AG04450 (cell line): Measurements from ENCODE around the gene NDC80. TPM values are rescaled to one million over a fixed set of nuclear protein-coding genes. Genes with fewer than 3 reads are reported as not detected.
"Not testable (repeated sequence)": the region's sequence is repeated elsewhere in the genome, so short reads cannot be mapped to it uniquely, and the experiment has no call there.

Experiments
- CTCF ChIA-PET: fragments of 300-600, 350-600 bp; formaldehyde crosslinking; extraction: SDS; loops from one replicate; lab custom pipeline; 2022; ENCODE audit warnings: antibody characterized with exemption, inconsistent platforms; lab: Charles Lee
- POLR2A ChIA-PET: fragments of 350-600 bp; formaldehyde crosslinking; extraction: SDS; loops from one replicate; lab custom pipeline; 2021; ENCODE audit warnings: antibody characterized with exemption, inconsistent platforms; lab: Yijun Ruan, JAX
- DNase-seq: peaks from one replicate; pipeline ENCODE4 v3.0.0-alpha.2; 2011; ENCODE audit warnings: low read depth, low spot score
- H3K27ac ChIP-seq: one replicate; pipeline ENCODE4 v1.5.1; 2012; ENCODE audit warnings: low read depth, low read length, control low read depth
- H3K27me3 ChIP-seq: one replicate; pipeline ENCODE4 v1.6.0; 2012; ENCODE audit warnings: low read length; ENCODE audit not compliant: control insufficient read depth, insufficient read depth
- H3K4me3 ChIP-seq: 2 replicates; pipeline ENCODE4 v1.5.1; 2011; ENCODE audit warnings: mild to moderate bottlenecking, low read depth, low read length, control low read depth
- H3K9me3 ChIP-seq: 2 replicates; pipeline ENCODE4 v1.5.1; 2012; ENCODE audit warnings: low read length; ENCODE audit not compliant: control insufficient read depth, insufficient read depth
- polyA minus RNA-seq: library from RNA; depleted of rRNA, polyadenylated mRNA; stranded (reverse); fragments of >200 nt; gene quantifications from 2 replicates; pipeline ENCODE4 v1.2.3, GENCODE V29; 2011; rRNA and poly(A)+ RNA removed
- polyA plus RNA-seq: library from polyadenylated mRNA; depleted of rRNA; stranded (reverse); fragments of >200 nt; gene quantifications from 2 replicates; pipeline ENCODE4 v1.2.3, GENCODE V29; 2011; rRNA removed
- TF ChIP-seq, protein P1 (sequence below): IDR thresholded peaks from 2 replicates; pipeline ENCODE4 v1.5.1; 2011; ENCODE audit warnings: low read depth, low read length, control low read depth, inconsistent platforms

NDC80 gene
- polyA plus RNA-seq (6.4 and 10.2 TPM in 2 replicates), polyA minus RNA-seq (3.9 and 9.1 TPM in 2 replicates)

- POLR2A ChIA-PET, result interaction anchor here (0.6 to 1.8 kb wide), 3 partner anchors 80 to 609 kb away, joined by 3 to 6 read pairs (median 4); no protein-coding TSS in a partner anchor
- TF ChIP-seq, protein P1, sequence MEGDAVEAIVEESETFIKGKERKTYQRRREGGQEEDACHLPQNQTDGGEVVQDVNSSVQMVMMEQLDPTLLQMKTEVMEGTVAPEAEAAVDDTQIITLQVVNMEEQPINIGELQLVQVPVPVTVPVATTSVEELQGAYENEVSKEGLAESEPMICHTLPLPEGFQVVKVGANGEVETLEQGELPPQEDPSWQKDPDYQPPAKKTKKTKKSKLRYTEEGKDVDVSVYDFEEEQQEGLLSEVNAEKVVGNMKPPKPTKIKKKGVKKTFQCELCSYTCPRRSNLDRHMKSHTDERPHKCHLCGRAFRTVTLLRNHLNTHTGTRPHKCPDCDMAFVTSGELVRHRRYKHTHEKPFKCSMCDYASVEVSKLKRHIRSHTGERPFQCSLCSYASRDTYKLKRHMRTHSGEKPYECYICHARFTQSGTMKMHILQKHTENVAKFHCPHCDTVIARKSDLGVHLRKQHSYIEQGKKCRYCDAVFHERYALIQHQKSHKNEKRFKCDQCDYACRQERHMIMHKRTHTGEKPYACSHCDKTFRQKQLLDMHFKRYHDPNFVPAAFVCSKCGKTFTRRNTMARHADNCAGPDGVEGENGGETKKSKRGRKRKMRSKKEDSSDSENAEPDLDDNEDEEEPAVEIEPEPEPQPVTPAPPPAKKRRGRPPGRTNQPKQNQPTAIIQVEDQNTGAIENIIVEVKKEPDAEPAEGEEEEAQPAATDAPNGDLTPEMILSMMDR, result no peak
- CTCF ChIA-PET, result interaction anchor here (0.5 to 1.1 kb wide), 3 partner anchors 28 to 403 kb away, joined by 3 to 6 read pairs (median 3); no protein-coding TSS in a partner anchor
- Histone ChIP-seq H3K9me3 (no peaks in the 10 kb centered on the region), H3K4me3 (peak within 1 kb of the TSS; percentile 89), H3K27ac (peak within 1 kb of the TSS; percentile 99), H3K27me3 (no peaks in the 10 kb centered on the region)
- peak; percentile 71 for DNase-seq
These were observed at the start of gene NDC80, which contains the start of gene METTL4 for GRCh38 chr18:2571200-2572170. Gene NDC80, plus strand, starts transcription at chr18:2571557. Its CDS starts 1,429 bp downstream, at chr18:2572986. Gene METTL4, minus strand, starts transcription at chr18:2571505. Its CDS starts 4,289 bp downstream, at chr18:2567216.

DNA sequence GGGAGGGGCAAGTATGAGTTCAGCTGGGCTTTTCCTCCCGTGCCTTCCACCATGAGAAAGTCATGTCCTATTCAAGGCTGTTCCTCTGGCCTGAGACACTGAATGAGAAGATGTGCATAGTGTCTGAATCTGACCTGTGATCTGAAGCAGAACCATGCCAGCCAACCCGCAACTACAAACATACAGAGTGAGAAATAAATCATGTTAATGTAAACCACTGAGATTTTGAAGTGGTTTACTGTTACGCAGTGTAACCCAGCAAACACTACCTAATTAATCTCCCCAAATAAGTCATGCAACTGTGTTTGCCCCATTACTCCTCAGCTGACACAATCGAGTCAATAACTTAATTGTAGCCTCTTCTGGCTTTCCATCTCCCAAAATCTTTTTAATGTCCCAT lies 49.2 kb upstream of the NDC80 start:
- H3K27ac ChIP-seq, result no peak overlapping the region
- H3K27me3 ChIP-seq, result no peaks in the 10 kb centered on the region
- no peak for DNase-seq
- TF ChIP-seq, protein P1, result no peak
- ChIA-PET POLR2A (no interaction called here), CTCF (no interaction called here)
- no peaks in the 10 kb centered on the region for H3K9me3 ChIP-seq
- no peak overlapping the region for H3K4me3 ChIP-seq

GRCh38 chr18:2524794-2525198 lies 46.6 kb upstream of the NDC80 start:
- DNase-seq, H3K9me3 ChIP-seq, H3K4me3 ChIP-seq, H3K27me3 ChIP-seq, H3K27ac ChIP-seq, POLR2A ChIA-PET: not testable (repeated sequence)
- CTCF ChIA-PET, result interaction anchor here (1.5 kb wide), 1 partner anchor 301 kb away, joined by 3 read pairs; no protein-coding TSS in a partner anchor

DNA sequence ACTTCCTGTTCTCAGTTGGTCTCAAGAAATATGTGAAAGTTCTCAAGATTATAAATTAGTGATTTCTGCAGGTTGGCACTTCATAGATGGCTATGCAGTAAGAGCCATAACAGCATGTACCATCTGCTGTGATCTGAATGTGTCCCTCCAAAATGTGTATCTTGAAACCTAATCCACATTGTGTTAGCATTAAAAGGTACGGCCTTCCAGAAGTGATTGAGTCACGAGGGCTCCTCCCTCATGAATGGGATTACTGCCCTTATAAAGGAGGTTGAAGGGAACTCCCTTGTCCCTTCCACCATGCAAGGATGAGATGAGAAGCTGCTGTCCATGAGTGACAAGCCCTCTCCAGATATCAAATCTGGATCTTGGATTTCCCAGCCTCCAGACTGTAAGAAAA lies 45.0 kb upstream of the NDC80 start:
- Histone ChIP-seq H3K4me3 (no peak overlapping the region), H3K27me3 (no peaks in the 10 kb centered on the region), H3K9me3 (no peaks in the 10 kb centered on the region), H3K27ac (no peak overlapping the region)
- ChIA-PET CTCF (interaction anchor here (0.6 to 1.8 kb wide), 4 partner anchors 15 to 587 kb away, joined by 3 to 7 read pairs (median 4); no protein-coding TSS in a partner anchor), POLR2A (no interaction called here)
- no peak for DNase-seq
- TF ChIP-seq, protein P1, result no peak

- TF ChIP-seq, protein P1, result no peak
- Histone ChIP-seq H3K9me3 (no peaks in the 10 kb centered on the region), H3K4me3 (no peak overlapping the region), H3K27me3 (no peaks in the 10 kb centered on the region), H3K27ac (no peak overlapping the region)
- CTCF ChIA-PET, result interaction anchor here (1.7 kb wide), 1 partner anchor 13 kb away, joined by 6 read pairs; no protein-coding TSS in a partner anchor
- POLR2A ChIA-PET, result no interaction called here
- no peak for DNase-seq
These were observed 42.2 kb upstream of the NDC80 start for GRCh38 chr18:2529154-2529553.
